ENCODE measurements around the gene FAU. TPM values are rescaled to one million over a fixed set of nuclear protein-coding genes. Genes with fewer than 3 reads are reported as not detected.

FAU gene
- total RNA-seq (2022; extraction: Qiagen RNA extraction; ENCODE audit: low read depth): 836 to 988 TPM (median 969 TPM) in 5 replicates

DNA sequence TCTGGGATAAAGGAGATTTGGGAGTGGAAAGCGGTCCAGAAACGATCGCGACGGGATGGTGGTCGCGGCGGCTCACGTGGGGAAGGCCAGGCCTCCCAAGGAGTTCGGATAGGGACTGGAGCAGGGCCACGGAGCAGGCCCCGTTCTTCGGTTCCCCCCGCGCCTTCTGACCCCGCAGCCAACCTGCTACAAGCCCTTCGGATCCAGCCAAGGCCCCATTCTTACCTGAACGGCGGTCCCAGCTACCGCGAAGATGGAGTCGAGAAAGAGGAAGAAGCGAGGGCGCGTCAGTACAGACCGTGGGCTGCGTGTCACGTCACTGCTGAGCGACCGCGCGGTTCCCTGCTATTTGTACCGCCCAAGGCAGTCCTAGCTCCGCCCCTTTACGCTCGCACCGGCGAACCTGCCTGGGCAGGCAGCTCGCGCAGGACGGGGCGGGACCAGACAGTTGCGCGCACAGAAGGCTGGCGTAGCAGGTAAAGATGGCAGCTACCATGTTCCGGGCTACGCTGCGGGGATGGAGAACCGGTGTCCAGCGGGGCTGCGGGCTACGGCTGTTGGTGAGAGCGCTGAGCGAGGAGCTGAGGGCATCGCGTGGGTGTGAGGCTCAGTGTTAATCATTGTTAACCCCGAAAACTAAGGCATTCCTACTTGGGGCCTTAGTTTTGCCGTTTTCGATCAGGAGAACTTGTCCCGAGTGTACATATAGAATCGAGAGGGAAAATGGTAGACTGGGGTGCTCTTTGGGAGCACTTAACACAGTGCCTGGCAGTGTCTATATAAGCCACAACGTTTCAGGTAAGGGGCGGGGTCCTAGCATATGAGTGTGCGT, at the start of gene FAU, which contains the start of gene MRPL49:
Gene FAU (minus strand): TSS at position 270 of the 832 bp plus-strand sequence. CDS start 321 bp downstream, outside the sequence.
Gene MRPL49 (plus strand): TSS at position 457 of the 832 bp plus-strand sequence. CDS start 26 bp downstream, at position 483.

GRCh38 chr11:65170058-65170534, 48.2 kb upstream of the FAU start, which contains the start of gene SPDYC:
SPDYC (plus strand) TSS chr11:65170233; CDS start chr11:65171358, 1,125 bp downstream.

GRCh38 chr11:65134240-65134951, 12.5 kb upstream of the FAU start, which contains the start of gene SYVN1:
SYVN1 (minus strand) TSS chr11:65134519; CDS start chr11:65133601, 918 bp downstream.

DNA sequence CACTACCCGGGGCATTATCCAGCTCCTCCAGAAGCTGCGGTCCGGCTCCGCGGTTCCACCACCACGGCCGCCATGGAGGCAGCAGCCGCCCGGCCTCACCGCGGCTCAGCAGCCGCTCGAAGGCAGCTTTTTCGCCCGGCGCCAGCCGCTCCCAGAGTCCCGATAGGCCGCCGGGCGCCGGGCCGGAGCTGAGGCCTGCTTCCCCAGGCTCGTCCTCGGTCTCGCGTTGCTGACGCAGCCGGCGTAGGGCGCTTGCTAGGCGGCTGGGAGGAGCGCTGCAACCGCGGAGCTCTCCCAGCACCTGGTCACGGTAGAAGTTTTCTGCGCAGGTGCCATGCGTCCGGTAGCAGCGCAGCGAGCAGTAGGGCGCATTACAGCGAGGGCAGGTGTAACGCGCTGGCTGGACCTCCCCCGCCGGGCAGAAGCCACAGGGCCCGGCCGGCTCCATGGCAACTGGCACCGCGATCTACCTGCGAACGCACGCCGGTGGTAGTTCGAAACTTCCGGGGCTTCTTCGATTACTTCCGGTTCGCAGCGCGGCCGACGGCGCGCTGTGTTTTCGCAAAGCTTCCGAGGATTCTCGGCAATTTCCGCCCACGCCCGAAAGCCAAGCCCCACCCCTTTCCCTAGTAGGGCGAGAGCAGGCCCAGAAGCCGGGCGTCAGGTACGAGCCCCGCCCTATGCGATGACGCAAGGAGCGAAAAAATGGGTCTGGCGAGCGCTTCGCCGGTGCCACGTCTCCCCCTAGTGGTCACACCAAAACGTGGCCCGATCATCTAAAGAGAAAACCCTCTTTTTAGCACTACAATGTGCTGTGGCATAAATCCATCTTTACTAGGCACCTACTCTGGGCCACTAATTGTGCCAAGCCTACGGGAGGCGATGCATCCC, 4.5 kb downstream of the FAU start, which contains the start of gene ZNHIT2:
Gene ZNHIT2 (minus strand): TSS at position 496 of the 891 bp plus-strand sequence. CDS start 48 bp downstream, at position 448.

DNA sequence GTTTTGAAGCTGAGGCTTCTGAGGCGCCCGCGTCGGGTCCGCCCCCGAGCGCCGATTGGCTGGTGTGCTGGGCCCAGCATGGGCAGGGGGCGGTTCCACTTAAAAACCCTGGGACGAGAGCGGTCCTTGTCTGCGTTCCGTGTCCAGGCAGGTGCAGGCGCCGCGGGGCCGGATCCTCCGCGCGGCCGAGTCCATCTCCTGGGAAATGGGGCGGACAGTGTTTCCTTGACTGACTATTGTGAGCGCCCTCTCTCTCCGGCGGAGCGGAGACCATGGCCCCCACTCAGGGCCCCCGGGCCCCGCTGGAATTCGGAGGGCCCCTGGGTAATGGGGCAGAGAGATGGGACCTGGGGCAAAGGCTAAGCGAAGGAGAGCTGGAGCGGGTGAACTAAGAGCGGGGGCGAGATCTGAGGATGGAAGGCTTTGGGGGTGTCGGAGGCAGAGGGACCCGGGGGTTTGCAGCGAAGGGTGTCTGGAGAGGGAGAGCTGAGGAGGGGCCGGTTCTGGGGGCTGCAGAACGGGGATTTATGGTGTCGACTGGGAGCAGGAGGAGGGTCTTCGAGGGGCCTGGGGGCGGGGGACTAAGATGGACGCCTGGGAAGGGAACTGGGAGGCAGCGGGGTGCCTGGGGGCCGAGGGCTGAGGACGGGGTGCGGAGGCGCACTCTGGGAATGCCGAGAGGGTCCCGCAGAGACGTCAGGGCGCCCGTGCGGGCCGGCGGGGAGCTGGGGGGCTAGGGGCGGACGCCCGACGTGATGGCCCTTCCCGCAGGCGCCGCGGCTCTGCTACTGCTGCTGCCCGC, 10.0 kb downstream of the FAU start, which contains the start of gene TM7SF2:
Gene TM7SF2 (plus strand): TSS at position 129 of the 802 bp plus-strand sequence. CDS start 144 bp downstream, at position 273.

GRCh38 chr11:65095974-65096806, 25.7 kb downstream of the FAU start, which contains the start of gene VPS51:
VPS51 (plus strand) TSS chr11:65096214; CDS start chr11:65096251, 37 bp downstream.

DNA sequence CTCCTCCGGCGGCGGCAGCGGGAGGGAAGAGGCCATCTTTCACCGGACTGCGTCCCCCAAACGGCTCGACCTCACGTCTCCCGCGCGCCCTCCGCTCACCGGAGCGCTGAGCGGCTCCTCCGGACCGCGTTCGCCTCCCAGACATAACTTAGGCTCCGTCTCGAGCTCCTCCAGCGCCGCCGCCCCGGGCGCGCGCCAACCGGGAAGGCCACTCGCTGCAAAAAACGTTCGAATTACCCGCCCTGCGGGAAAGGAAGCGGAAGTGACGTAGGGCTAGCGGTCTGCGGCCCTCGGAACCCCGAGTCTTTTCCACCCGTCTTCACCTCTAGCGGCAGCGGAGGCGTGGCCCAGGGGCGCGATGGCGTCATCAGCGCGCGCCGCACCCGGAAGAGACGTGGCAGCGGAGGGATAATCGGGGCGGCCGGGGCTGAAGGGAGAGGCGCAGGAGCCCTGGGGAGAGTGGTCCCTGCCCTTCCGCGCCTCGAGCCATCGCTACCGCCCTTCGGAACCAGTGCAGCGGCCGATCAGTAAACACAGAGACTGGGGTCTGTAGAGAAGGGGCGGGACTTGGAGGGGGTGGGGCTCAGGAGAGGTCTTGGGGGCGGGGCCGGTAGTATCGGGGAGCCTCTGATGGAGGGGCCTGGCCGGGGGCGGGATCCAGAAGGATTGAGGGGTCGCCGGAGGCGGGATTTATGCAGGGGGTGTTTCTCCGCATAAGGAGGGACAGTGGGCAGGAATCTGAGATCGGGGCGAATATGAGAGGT, 37.9 kb downstream of the FAU start, which contains the start of the genes CDCA5 and ZFPL1:
Gene CDCA5 (minus strand): TSS at position 207 of the 764 bp plus-strand sequence. CDS start 62 bp downstream, at position 145.
Gene ZFPL1 (plus strand): TSS at position 389 of the 764 bp plus-strand sequence. CDS start 477 bp downstream, outside the sequence.

Other genes starting within 250 kb of the FAU start
- 129 to 169 TPM (median 139 TPM) in 5 replicates for gene EHD1, start 243.5 kb downstream of the FAU start, total RNA-seq (2022; extraction: Qiagen RNA extraction; ENCODE audit: low read depth)
- gene ATG2A, start 204.9 kb downstream of the FAU start, total RNA-seq (2022; extraction: Qiagen RNA extraction; ENCODE audit: low read depth): 16.9 to 25.7 TPM (median 23.3 TPM) in 5 replicates
- 3.7 to 7.1 TPM (median 5.4 TPM) in 5 replicates for gene PPP2R5B, start 197.4 kb downstream of the FAU start, total RNA-seq (2022; extraction: Qiagen RNA extraction; ENCODE audit: low read depth)
- gene GPHA2, start 186.2 kb downstream of the FAU start, total RNA-seq (2022; extraction: Qiagen RNA extraction; ENCODE audit: low read depth): not detected in 5 replicates
- gene MAJIN, start 150.0 kb downstream of the FAU start, total RNA-seq (2022; extraction: Qiagen RNA extraction; ENCODE audit: low read depth): not detected in 5 replicates
- 0.87 to 1.4 TPM (median 1.1 TPM) in 5 replicates for gene BATF2, start 125.2 kb downstream of the FAU start, total RNA-seq (2022; extraction: Qiagen RNA extraction; ENCODE audit: low read depth)
- 165 to 187 TPM (median 173 TPM) in 5 replicates for gene ARL2, start 108.0 kb downstream of the FAU start, total RNA-seq (2022; extraction: Qiagen RNA extraction; ENCODE audit: low read depth)
- 22.2 to 25.0 TPM (median 23.3 TPM) in 5 replicates for gene SNX15, start 94.7 kb downstream of the FAU start, total RNA-seq (2022; extraction: Qiagen RNA extraction; ENCODE audit: low read depth)
- 41.8 to 56.5 TPM (median 48.8 TPM) in 5 replicates for gene SAC3D1, start 80.9 kb downstream of the FAU start, total RNA-seq (2022; extraction: Qiagen RNA extraction; ENCODE audit: low read depth)
- gene NAALADL1, start 63.6 kb downstream of the FAU start, total RNA-seq (2022; extraction: Qiagen RNA extraction; ENCODE audit: low read depth): not detected in 5 replicates
- gene CDCA5, start 38.1 kb downstream of the FAU start, total RNA-seq (2022; extraction: Qiagen RNA extraction; ENCODE audit: low read depth): 60.5 to 75.2 TPM (median 71.6 TPM) in 5 replicates
- gene ZFPL1, start 37.9 kb downstream of the FAU start, total RNA-seq (2022; extraction: Qiagen RNA extraction; ENCODE audit: low read depth): 28.5 to 35.4 TPM (median 33.5 TPM) in 5 replicates
- gene VPS51, start 25.9 kb downstream of the FAU start, total RNA-seq (2022; extraction: Qiagen RNA extraction; ENCODE audit: low read depth): 51.6 to 68.1 TPM (median 56.0 TPM) in 5 replicates
- 4.6 to 9.0 TPM (median 6.1 TPM) in 5 replicates for gene TM7SF2, start 10.3 kb downstream of the FAU start, total RNA-seq (2022; extraction: Qiagen RNA extraction; ENCODE audit: low read depth)
- gene ZNHIT2, start 4.4 kb downstream of the FAU start, total RNA-seq (2022; extraction: Qiagen RNA extraction; ENCODE audit: low read depth): 13.2 to 23.0 TPM (median 20.9 TPM) in 5 replicates
- 76.2 to 80.9 TPM (median 77.4 TPM) in 5 replicates for gene MRPL49, start 187 bp upstream of the FAU start, total RNA-seq (2022; extraction: Qiagen RNA extraction; ENCODE audit: low read depth)
- 31.0 to 44.6 TPM (median 42.1 TPM) in 5 replicates for gene SYVN1, start 12.4 kb upstream of the FAU start, total RNA-seq (2022; extraction: Qiagen RNA extraction; ENCODE audit: low read depth)
- gene SPDYC, start 48.1 kb upstream of the FAU start, total RNA-seq (2022; extraction: Qiagen RNA extraction; ENCODE audit: low read depth): not detected in 5 replicates
- gene CAPN1, start 59.8 kb upstream of the FAU start, total RNA-seq (2022; extraction: Qiagen RNA extraction; ENCODE audit: low read depth): 96.7 to 116 TPM (median 104 TPM) in 5 replicates
- gene POLA2, start 139.8 kb upstream of the FAU start, total RNA-seq (2022; extraction: Qiagen RNA extraction; ENCODE audit: low read depth): 14.1 to 19.3 TPM (median 15.7 TPM) in 5 replicates
- gene CDC42EP2, start 192.7 kb upstream of the FAU start, total RNA-seq (2022; extraction: Qiagen RNA extraction; ENCODE audit: low read depth): 14.5 to 16.5 TPM (median 14.8 TPM) in 5 replicates
- 39.6 to 46.0 TPM (median 41.1 TPM) in 5 replicates for gene DPF2, start 211.7 kb upstream of the FAU start, total RNA-seq (2022; extraction: Qiagen RNA extraction; ENCODE audit: low read depth)
- gene TIGD3, start 232.6 kb upstream of the FAU start, total RNA-seq (2022; extraction: Qiagen RNA extraction; ENCODE audit: low read depth): 0.65 to 1.00 TPM (median 0.86 TPM) in 5 replicates